PFSK-1 (cell line): Measurements from ENCODE around the gene ATG4D.

ENCODE experiments used
- POLR2AphosphoS5 ChIP-seq: IDR thresholded peaks from 2 replicates; pipeline ENCODE4 v1.6.1; 2012; ENCODE audit warnings: low read depth, mild to moderate bottlenecking, control low read depth, low read length, moderate library complexity
- TF ChIP-seq, protein P1 (sequence below), 2 experiments: IDR thresholded peaks; 2 replicates each; pipeline versions ENCODE4 v1.6.1 to v1.8.0; 2011 to 2012; ENCODE audit warnings: low read depth in 2 of 2, low read length in 2 of 2, control low read depth in 1 of 2, inconsistent platforms in 1 of 2, mild to moderate bottlenecking in 1 of 2, moderate library complexity in 1 of 2; ENCODE audit not compliant: insufficient read depth in 1 of 2

DNA sequence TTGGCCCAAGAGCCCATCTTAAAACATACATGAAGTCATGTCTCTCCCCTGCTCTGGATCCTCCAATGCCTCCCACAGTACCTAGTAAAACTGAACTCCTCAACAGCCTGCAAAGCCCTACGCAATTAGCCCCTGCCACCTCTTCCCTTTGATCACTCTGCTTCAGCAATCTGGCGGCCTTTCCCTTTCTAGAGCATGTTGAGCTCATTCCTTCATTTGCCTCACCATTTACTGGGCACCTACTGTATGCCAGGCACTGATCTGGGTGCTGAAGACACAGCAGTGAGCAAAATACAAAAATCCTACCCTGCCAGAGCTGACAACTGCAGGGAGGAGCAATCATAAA, 43.5 kb upstream of the ATG4D start:
- TF ChIP-seq, protein P1, sequence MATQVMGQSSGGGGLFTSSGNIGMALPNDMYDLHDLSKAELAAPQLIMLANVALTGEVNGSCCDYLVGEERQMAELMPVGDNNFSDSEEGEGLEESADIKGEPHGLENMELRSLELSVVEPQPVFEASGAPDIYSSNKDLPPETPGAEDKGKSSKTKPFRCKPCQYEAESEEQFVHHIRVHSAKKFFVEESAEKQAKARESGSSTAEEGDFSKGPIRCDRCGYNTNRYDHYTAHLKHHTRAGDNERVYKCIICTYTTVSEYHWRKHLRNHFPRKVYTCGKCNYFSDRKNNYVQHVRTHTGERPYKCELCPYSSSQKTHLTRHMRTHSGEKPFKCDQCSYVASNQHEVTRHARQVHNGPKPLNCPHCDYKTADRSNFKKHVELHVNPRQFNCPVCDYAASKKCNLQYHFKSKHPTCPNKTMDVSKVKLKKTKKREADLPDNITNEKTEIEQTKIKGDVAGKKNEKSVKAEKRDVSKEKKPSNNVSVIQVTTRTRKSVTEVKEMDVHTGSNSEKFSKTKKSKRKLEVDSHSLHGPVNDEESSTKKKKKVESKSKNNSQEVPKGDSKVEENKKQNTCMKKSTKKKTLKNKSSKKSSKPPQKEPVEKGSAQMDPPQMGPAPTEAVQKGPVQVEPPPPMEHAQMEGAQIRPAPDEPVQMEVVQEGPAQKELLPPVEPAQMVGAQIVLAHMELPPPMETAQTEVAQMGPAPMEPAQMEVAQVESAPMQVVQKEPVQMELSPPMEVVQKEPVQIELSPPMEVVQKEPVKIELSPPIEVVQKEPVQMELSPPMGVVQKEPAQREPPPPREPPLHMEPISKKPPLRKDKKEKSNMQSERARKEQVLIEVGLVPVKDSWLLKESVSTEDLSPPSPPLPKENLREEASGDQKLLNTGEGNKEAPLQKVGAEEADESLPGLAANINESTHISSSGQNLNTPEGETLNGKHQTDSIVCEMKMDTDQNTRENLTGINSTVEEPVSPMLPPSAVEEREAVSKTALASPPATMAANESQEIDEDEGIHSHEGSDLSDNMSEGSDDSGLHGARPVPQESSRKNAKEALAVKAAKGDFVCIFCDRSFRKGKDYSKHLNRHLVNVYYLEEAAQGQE (IDR thresholded peaks at IDR 0.05; ENCODE audit: insufficient read depth in 1 of 2, low read depth in 2 of 2, low read length in 2 of 2) = no peak
- no peak for TF ChIP-seq POLR2AphosphoS5
